GM18507 (cell line): ENCODE data around the gene FHAD1.

ENCODE experiments used
- DNase-seq: peaks from one replicate; pipeline ENCODE4 v3.0.0; 2011; ENCODE audit warnings: low read depth; ENCODE audit not compliant: insufficient read length; ENCODE audit errors: extremely low spot score
- FAIRE-seq: peaks from 2 replicates; lab custom pipeline; 2011; peaks lifted over from hg19 to GRCh38; lab: Jason Lieb, UNC

The FHAD1 gene

GRCh38 chr1:15405106-15405850 is 158.3 kb downstream of the FHAD1 start:
- FAIRE-seq, result no peak
- no peak for DNase-seq

GRCh38 chr1:15406614-15407559 is 159.9 kb downstream of the FHAD1 start:
- DNase-seq, result no peak
- FAIRE-seq, result no peak

DNA sequence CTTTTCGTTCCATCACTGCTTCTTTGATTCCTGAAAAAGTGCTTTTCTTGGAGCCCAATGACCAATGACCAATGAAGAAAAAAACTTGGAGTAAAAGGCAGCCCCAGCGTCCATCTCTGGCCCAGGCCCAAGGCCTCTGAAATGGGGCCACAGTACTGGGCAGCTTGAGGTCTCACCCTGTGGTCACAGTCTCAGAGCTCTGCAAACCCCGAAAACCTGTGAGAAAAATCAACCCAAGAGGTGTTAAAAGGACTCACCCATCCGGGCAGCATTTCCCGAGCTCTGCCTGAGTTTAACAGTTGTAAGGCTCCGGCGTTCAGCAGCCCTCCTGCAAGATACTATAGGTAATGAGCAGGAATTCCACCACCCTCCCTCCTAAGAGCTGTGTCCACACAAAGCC is 160.6 kb downstream of the FHAD1 start:
- DNase-seq (no peak), FAIRE-seq (no peak)

DNA sequence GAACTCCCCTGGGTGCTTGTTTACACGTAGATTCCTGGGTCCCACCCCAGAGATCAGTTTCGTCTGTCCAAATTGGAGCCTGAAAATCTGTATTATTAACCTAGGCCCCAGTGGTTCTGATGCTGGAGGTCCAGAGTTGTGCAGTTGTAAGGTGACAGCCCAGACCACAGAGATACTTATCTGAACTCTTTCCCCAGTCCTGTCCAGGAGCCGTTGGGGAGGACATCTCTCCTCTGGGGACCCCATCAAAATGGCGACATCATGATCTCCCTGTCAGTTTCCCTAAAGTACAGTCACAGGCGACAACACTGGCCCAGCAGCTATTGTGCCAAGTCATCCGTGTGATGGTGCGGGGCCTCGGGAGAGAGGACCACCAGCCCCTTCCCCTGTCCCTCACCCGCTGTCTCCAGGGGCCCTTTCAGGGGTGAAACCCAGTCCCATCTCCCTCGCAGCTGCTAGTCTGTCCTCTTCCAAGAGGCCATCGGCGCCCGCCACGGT is 161.9 kb downstream of the FHAD1 start:
- DNase-seq (no peak), FAIRE-seq (no peak)

DNA sequence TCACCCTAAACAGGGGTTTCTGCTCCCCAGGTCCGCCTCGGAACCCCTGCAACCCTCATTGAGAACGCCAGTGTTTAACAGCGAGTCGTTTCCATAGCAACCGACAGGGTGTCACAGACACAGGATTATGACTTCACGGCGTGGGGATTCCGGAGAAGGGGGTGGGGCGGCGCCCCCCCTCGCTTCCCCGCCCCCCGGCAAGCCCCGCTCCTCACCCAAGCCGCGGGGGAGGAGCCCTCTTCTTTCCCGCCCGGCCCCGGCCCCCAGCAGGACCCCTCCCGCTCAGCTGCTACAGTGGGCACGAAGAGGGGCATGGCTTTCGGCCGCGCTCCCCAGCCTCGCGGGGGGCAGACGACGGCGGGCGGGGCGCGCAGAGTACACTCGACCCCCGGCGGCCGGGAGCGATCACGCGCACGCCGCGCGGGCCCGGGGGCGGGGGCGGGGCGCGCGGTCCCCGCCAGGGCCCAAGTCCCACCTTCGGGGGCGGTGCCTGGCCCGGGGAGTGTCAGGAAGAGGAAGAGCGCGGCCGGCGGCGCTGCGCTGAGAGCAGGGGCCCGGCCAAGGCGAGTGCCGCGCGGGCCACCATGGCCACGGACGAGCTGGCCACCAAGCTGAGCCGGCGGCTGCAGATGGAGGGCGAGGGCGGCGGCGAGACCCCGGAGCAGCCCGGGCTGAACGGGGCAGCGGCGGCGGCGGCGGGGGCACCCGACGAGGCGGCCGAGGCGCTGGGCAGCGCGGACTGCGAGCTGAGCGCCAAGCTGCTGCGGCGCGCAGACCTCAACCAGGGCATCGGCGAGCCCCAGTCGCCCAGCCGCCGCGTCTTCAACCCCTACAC is 162.6 kb downstream of the FHAD1 start, which contains the start of gene EFHD2:
EFHD2 (plus strand) TSS at position 501 of the 835 bp plus-strand sequence; CDS start at position 585, 84 bp downstream.
- FAIRE-seq, result peak; percentile 83

DNA sequence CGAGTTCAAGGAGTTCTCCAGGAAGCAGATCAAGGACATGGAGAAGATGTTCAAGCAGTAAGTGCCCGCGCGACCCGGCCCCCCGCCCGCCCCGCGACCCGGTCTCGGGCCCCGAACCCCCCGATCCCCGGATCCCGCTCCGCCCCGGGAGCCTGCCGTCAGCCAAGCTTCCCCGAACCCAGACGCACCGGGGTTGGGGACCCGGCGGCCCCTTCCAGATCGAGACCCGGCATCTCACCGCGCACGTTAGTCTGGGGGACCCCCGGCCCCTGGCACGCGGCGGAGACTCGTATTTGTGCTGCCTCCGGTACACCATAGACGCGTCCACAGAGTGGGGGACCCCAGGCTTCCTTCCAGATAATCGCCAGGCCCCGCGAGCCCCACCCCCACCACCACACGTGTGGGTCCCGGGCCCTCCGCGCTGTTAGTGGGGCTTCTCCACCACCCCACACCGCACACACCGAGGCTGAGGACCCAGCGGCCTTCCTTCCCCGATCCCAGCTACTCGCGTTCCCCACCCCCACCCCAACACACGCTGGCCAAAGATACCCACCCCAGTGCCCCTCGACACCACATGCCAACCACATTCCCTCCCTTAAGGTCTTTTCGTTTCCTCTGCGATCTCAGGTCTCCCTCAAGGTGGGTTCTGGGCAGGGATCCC is 163.3 kb downstream of the FHAD1 start:
- peak; percentile 51 for FAIRE-seq
- DNase-seq, result no peak

More for the DNA sequence above, 162.6 kb downstream of the FHAD1 start, which contains the start of gene EFHD2:
- peak; percentile 80 for DNase-seq

GRCh38 chr1:15410884-15411245 is 163.8 kb downstream of the FHAD1 start:
- DNase-seq, result no peak
- FAIRE-seq, result no peak

- FAIRE-seq (peak; percentile 92), DNase-seq (peak; percentile 70)
These were observed 164.6 kb downstream of the FHAD1 start for GRCh38 chr1:15411593-15412137.

GRCh38 chr1:15412175-15412800 is 165.3 kb downstream of the FHAD1 start:
- DNase-seq (no peak), FAIRE-seq (peak; percentile 41)

- FAIRE-seq (no peak), DNase-seq (no peak)
These were observed 165.8 kb downstream of the FHAD1 start for GRCh38 chr1:15412843-15413242.

- FAIRE-seq (no peak), DNase-seq (no peak)
These were observed 166.8 kb downstream of the FHAD1 start for GRCh38 chr1:15413563-15414444.

- DNase-seq (no peak), FAIRE-seq (no peak)
These were observed 167.5 kb downstream of the FHAD1 start for GRCh38 chr1:15414445-15414983.

DNA sequence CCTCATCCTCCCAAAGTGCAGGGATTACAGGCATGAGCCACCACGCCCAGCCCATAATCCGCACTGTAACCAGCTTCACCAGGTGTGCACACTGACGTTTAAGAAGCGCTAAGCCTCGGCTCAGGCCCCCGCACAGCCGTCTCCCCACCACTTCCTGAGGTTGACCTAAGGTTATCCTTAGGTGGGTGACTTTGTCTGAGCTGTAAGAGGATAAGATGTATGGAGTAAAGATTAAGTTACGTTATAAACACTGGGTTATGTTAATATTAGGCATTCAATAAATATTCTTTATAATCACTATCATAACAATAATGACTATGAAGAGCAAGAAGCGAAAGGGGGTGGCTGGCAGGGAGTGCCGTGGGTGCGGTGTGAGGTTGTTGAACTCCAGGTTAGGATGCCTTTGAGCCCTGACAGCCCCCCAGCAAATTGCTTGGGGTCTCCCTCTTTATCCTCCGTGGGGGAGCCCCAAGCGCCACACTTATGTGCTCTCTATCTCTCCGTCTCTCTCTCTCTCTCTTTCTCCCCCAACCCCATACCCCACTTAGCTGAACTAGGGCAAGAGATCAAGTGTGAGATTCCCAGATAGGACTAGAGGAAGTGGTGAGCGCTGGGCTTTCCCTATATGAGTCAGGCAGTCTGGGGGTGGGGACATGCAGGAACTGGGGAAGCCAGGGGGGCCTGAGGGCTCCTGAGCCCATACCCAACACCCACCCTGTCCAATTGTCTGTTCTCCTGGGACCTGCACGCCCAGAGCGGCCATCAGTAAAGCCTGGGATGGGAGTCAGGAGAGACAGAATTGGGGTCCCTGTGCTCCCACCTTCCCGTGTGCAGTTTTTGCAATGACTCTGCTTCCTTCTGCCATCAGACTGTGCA is 170.3 kb downstream of the FHAD1 start:
- DNase-seq, result no peak
- FAIRE-seq, result peak; percentile 90

GRCh38 chr1:15418806-15419515 is 171.9 kb downstream of the FHAD1 start:
- FAIRE-seq, result no peak

DNA sequence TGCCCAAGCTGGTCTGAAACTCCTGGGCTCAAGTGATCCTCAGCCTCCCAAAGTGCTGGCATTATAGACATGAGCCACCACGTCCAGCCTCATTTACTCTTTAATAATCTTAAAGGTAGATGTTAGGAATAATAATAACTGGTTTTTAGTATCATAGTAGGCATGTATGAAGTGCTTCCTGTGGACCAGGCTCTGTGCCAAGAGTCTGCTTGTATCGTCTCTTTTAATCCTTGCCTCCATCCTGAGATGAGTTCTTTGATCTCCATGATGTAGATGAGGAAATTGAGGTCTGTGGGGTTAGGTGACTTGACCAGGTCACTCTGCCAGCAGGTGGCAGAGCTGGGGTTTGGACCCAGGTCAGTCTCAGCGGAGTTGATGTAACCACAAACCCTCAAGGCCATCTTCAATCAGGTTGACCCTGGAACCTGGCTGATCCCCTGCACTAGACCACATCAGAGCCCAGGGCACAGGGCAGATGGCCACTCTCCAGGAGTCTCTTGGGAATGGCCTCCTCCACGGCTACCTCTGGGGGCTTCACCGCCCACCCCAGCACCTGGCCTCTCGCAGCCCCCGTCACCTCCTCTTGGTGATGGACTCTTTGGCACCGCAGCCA is 173.9 kb downstream of the FHAD1 start:
- DNase-seq (no peak), FAIRE-seq (no peak)

More at GRCh38 chr1:15418806-15419515, 171.9 kb downstream of the FHAD1 start:
- DNase-seq, result no peak
